Right lobe of liver (tissue), 6 donors: ENCODE data around the gene SPEM1. TPM values are rescaled to one million over a fixed set of nuclear protein-coding genes. Genes with fewer than 3 reads are reported as not detected.

Experiments used
- ATAC-seq, 4 donors: fragments of 200-7000 bp; cut with Tn5 transposase; one replicate each; pipeline ENCODE4 v1.9.1; 2020; ENCODE audit warnings: mild to moderate bottlenecking in 4 of 4, moderate library complexity in 4 of 4
- DNase-seq, 3 donors: peaks; one replicate each; pipeline ENCODE4 v3.0.0-alpha.2; 2020
- H3K27ac ChIP-seq, 3 donors: fragments of 200-600 bp; one replicate each; pipeline ENCODE4 v1.8.0; 2022
- H3K27me3 ChIP-seq, 2 donors: fragments of 200-600 bp; one replicate each; pipeline ENCODE4 v1.8.0; 2022
- H3K36me3 ChIP-seq, 4 donors: fragments of 200-600 bp; sonication (generic) in 1 of 4; one replicate each; pipeline versions ENCODE4 v1.5.1 to v1.8.0; 2017 to 2022; ENCODE audit warnings: control low read depth in 1 of 4
- H3K4me1 ChIP-seq, 4 donors: fragments of 200-600 bp; sonication (generic) in 1 of 4; one replicate each; pipeline versions ENCODE4 v1.5.1 to v1.8.0; 2017 to 2022; ENCODE audit warnings: control low read depth in 1 of 4
- H3K4me3 ChIP-seq, 3 donors: fragments of 200-600 bp; one replicate each; pipeline ENCODE4 v1.8.0; 2022
- H3K9me3 ChIP-seq, 4 donors: fragments of 200-600 bp; sonication (generic) in 1 of 4; one replicate each; pipeline versions ENCODE4 v1.5.1 to v1.8.0; 2017 to 2022; ENCODE audit warnings: control low read depth in 1 of 4
- CTCF ChIP-seq, 4 donors: fragments of 200-600 bp in 3 of 4; fragments of 450-650 bp in 1 of 4; IDR thresholded peaks; one replicate each; pipeline versions ENCODE4 v1.5.1 to v1.8.0; 2016 to 2022; ENCODE audit warnings: antibody characterized with exemption in 4 of 4, mild to moderate bottlenecking in 2 of 4
- POLR2A ChIP-seq: fragments of 450-650 bp; IDR thresholded peaks from one replicate; pipeline ENCODE4 v1.6.1; 2017; ENCODE audit warnings: antibody characterized with exemption, mild to moderate bottlenecking
- WGBS: methylation state at CpG from one replicate; pipeline ENCODE4 v1.1.6; 2018; ENCODE audit warnings: low coverage, low lambda C conversion rate; ENCODE audit not compliant: insufficient coverage; ENCODE audit errors: missing lambda C conversion rate; 5-methylcytosine and 5-hydroxymethylcytosine counted together
- intact Hi-C, 2 donors: fragments of 100-400 bp; cut with DNase I; formaldehyde crosslinking; loops; one replicate each; pipeline versions ENCODE4 v1.11.2 to v1.14.1; 2022
- total RNA-seq, 6 experiments: library from RNA; depleted of rRNA in 2 of 6; stranded (reverse); fragments of >200 nt in 2 of 6; fragmentation: NEBNext Ultra II Directional in 3 of 6; extraction: Animal tissue kit (Norgen Biotek cat#: 25700) in 3 of 6; gene quantifications; one replicate each; pipeline versions ENCODE4 v1.1.0 to v1.2.4, GENCODE V29; 2016 to 2023
- donor health status: DM: no; HTN: yes; CAD: no.
- donor health status: DM: no; HTN: no; CAD: no.
- donor health status: DM: no; HTN: no; CAD: no.
- donor health status: DM: no; HTN: yes; CAD: no.
- donor health status: DM: no; HTN: yes; CAD: no.

The SPEM1 gene
- total RNA-seq, 6 experiments from 2014 or later, result not detected

DNA sequence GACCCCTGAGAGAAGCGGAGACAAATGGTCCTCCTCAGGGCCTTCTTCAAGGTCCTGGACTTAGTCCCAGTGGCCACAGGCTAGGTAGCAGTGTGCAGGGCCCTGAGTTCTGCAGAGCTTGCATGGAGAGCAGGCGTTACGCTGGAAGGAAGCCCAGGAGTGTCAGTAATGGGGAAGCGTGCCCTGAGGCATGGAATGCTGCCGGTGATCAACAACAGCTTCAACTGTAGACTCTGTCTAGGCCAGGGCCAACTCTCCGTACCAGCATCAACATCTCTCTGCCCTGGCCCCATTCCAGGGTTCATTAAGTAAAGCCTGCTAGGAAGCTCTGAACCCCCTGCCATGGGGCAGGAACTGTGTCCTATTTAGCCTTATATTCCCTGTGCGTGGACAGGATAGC, 39.8 kb upstream of the SPEM1 start:
- Histone ChIP-seq H3K36me3 (no peaks in the 10 kb centered on the region), H3K27me3 (no peaks in the 10 kb centered on the region), H3K9me3 (no peaks in the 10 kb centered on the region), H3K4me3 (peak overlapping the region; percentile 36 to 70 (median 65)), H3K4me1 (peaks cover 0 to 10% (median 0%) of the 10 kb centered on the region in 4 donors), H3K27ac (peak overlapping the region in 1 of 3 donors; percentile 3)
- WGBS, result 20% methylated on average over 4 of the region's 7 CpGs
- ATAC-seq (peak; percentile 61 to 83 (median 72)), DNase-seq (peak; percentile 65 to 84 (median 71))
- intact Hi-C loops, result no loop called here
- TF ChIP-seq CTCF (IDR thresholded peaks at IDR 0.05) (no peak), POLR2A (no peak)

DNA sequence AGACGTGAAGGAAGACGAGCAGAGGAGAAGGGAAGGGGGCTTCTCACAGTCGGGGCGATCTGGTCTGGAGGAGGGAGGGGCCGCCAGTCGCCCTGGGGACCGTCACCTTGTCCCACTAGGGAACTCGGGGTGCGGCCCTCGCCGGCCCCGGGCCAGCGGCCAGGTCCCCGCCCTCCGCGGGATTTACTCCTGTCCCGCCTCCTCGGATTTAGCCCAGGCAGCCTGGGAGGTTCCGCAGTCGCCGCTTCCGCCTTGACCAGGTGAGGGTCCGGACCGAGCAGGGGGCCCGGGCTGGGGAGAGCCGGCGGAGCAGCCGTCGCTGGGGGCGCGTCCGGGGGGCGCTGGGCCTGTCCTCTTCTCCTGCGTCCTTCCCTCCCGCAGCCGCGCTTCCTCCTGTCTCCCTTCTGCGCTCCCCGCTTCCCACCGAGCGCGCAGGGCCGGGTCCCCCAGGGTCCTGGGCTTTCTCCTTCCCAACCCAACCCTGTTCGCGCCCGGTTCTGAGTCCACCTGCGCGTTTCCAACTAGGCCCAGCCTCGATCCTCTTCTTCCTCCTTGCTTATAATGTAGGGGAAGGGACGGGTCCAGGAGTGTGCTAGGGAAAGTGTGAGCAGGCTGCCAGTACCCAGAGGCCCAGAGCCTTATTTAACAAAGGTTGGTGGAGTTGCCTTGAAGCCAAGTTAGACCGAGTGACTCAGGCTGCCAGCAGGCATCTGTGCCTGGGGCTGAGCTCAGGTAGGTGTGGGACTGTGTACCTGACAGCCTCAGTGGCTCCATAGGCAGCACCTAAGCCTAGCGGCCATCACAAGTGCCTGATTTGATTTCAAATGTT, 39.1 kb upstream of the SPEM1 start, which contains the start of gene TNK1:
TSS of gene TNK1 (plus strand) at position 235 of the 829 bp plus-strand sequence. CDS start 1,838 bp downstream, outside the sequence.
- peak; percentile 80 to 81 (median 80) for DNase-seq
- TF ChIP-seq CTCF (IDR thresholded peaks at IDR 0.05), result no peak
- TF ChIP-seq POLR2A, result peak; percentile 54
- peak within 1 kb of the TSS in 1 of 3 donors; percentile 3 for H3K27ac ChIP-seq
- no peaks in the 10 kb centered on the region for H3K27me3 ChIP-seq
- intact Hi-C loops, result no loop called here
- peaks cover 0 to 10% (median 0%) of the 10 kb centered on the region in 4 donors for H3K4me1 ChIP-seq
- ATAC-seq, result peak; percentile 87 to 90 (median 88)
- H3K4me3 ChIP-seq, result peak within 1 kb of the TSS; percentile 36 to 70 (median 65)
- no peaks in the 10 kb centered on the region for H3K9me3 ChIP-seq
- H3K36me3 ChIP-seq, result no peaks in the 10 kb centered on the region
- WGBS, result 0% methylated on average over 14 of the region's 52 CpGs

- Histone ChIP-seq H3K27me3 (no peaks in the 10 kb centered on the region), H3K9me3 (no peaks in the 10 kb centered on the region), H3K4me1 (peaks cover 0 to 10% (median 0%) of the 10 kb centered on the region in 4 donors), H3K4me3 (no peak overlapping the region), H3K27ac (no peak overlapping the region), H3K36me3 (no peaks in the 10 kb centered on the region)
- DNase-seq, result no peak
- 77% methylated on average over 3 of the region's 10 CpGs for WGBS
- intact Hi-C loops, result no loop called here
- ATAC-seq, result no peak
- TF ChIP-seq CTCF (IDR thresholded peaks at IDR 0.05) (no peak), POLR2A (no peak)
Observed at GRCh38 chr17:7382901-7383300, 37.2 kb upstream of the SPEM1 start.

DNA sequence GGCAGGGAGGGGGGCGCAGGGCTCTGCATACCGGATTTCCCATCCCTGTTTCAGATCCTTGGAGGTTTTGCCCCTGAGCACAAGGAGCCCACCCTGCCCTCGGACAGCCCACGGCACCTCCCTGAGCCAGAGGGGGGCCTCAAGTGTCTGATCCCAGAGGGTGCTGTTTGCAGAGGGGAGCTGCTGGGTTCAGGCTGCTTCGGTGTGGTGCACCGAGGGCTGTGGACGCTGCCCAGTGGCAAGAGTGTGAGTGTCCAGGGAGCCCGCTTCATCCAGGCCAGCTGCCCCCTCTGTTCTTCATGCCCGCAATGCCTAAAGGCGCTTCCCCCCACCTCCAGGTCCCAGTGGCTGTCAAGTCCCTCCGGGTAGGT, 36.8 kb upstream of the SPEM1 start:
- DNase-seq (no peak), ATAC-seq (no peak)
- peaks cover 0 to 2% (median 0%) of the 10 kb centered on the region in 4 donors for H3K36me3 ChIP-seq
- no peak overlapping the region for H3K4me3 ChIP-seq
- no peak overlapping the region for H3K27ac ChIP-seq
- WGBS, result 92% methylated on average over 2 of the region's 11 CpGs
- no peaks in the 10 kb centered on the region for H3K9me3 ChIP-seq
- TF ChIP-seq POLR2A (no peak), CTCF (IDR thresholded peaks at IDR 0.05) (no peak)
- intact Hi-C loops, result no loop called here
- peaks cover 0 to 10% (median 0%) of the 10 kb centered on the region in 4 donors for H3K4me1 ChIP-seq
- H3K27me3 ChIP-seq, result no peaks in the 10 kb centered on the region
